ENCODE results near the gene EFNB1.

Gene EFNB1

GRCh38 chrX:68832516-68833447 is 4.0 kb downstream of the EFNB1 start:
- Mint-ChIP-seq H3K27me3 (no peaks in the 10 kb centered on the region), H3K4me3 (peak overlapping the region; percentile 75), H3K4me1 (ENCODE audit: low read depth) (peaks cover 17% of the 10 kb centered on the region), H3K9me3 (ENCODE audit: low read depth) (no peaks in the 10 kb centered on the region), H3K36me3 (peaks cover 2% of the 10 kb centered on the region), H3K27ac (no peak overlapping the region)

- H3K27me3 Mint-ChIP-seq: no peaks in the 10 kb centered on the region
- peaks cover 16% of the 10 kb centered on the region for H3K4me1 Mint-ChIP-seq (ENCODE audit: low read depth)
- H3K36me3 Mint-ChIP-seq: peaks cover 2% of the 10 kb centered on the region
- no peak overlapping the region for H3K4me3 Mint-ChIP-seq
- no peaks in the 10 kb centered on the region for H3K9me3 Mint-ChIP-seq (ENCODE audit: low read depth)
- H3K27ac Mint-ChIP-seq: no peak overlapping the region
These were observed 4.6 kb downstream of the EFNB1 start for GRCh38 chrX:68833448-68833805.

GRCh38 chrX:68833855-68834331 is 5.1 kb downstream of the EFNB1 start:
- H3K36me3 Mint-ChIP-seq: peaks cover 2% of the 10 kb centered on the region
- H3K4me1 Mint-ChIP-seq (ENCODE audit: low read depth): peaks cover 12% of the 10 kb centered on the region
- no peak overlapping the region for H3K27ac Mint-ChIP-seq
- H3K27me3 Mint-ChIP-seq: no peaks in the 10 kb centered on the region
- H3K4me3 Mint-ChIP-seq: no peak overlapping the region
- H3K9me3 Mint-ChIP-seq (ENCODE audit: low read depth): no peaks in the 10 kb centered on the region

- peaks cover 12% of the 10 kb centered on the region for H3K4me1 Mint-ChIP-seq (ENCODE audit: low read depth)
These were observed 5.7 kb downstream of the EFNB1 start for GRCh38 chrX:68834371-68835103.

GRCh38 chrX:68835104-68835442 is 6.3 kb downstream of the EFNB1 start:
- Mint-ChIP-seq H3K9me3 (ENCODE audit: low read depth) (no peaks in the 10 kb centered on the region), H3K36me3 (peaks cover 2% of the 10 kb centered on the region), H3K27ac (no peak overlapping the region), H3K27me3 (no peaks in the 10 kb centered on the region), H3K4me1 (ENCODE audit: low read depth) (peaks cover 12% of the 10 kb centered on the region), H3K4me3 (no peak overlapping the region)

More at GRCh38 chrX:68834371-68835103, 5.7 kb downstream of the EFNB1 start:
- H3K4me3 Mint-ChIP-seq: no peak overlapping the region
- H3K27ac Mint-ChIP-seq: no peak overlapping the region
- no peaks in the 10 kb centered on the region for H3K9me3 Mint-ChIP-seq (ENCODE audit: low read depth)
- H3K27me3 Mint-ChIP-seq: no peaks in the 10 kb centered on the region
- peaks cover 2% of the 10 kb centered on the region for H3K36me3 Mint-ChIP-seq

- Mint-ChIP-seq H3K4me3 (no peak overlapping the region), H3K36me3 (peaks cover 2% of the 10 kb centered on the region), H3K9me3 (ENCODE audit: low read depth) (no peaks in the 10 kb centered on the region), H3K27ac (no peak overlapping the region), H3K27me3 (no peaks in the 10 kb centered on the region), H3K4me1 (ENCODE audit: low read depth) (peaks cover 12% of the 10 kb centered on the region)
These were observed 6.6 kb downstream of the EFNB1 start for GRCh38 chrX:68835468-68835867.

- Mint-ChIP-seq H3K9me3 (ENCODE audit: low read depth) (no peaks in the 10 kb centered on the region), H3K27me3 (no peaks in the 10 kb centered on the region), H3K27ac (no peak overlapping the region), H3K4me3 (no peak overlapping the region), H3K4me1 (ENCODE audit: low read depth) (peaks cover 3% of the 10 kb centered on the region), H3K36me3 (peaks cover 2% of the 10 kb centered on the region)
These were observed 8.3 kb downstream of the EFNB1 start for GRCh38 chrX:68837119-68837518.

- H3K27me3 Mint-ChIP-seq: no peaks in the 10 kb centered on the region
- no peaks in the 10 kb centered on the region for H3K9me3 Mint-ChIP-seq (ENCODE audit: low read depth)
- H3K4me3 Mint-ChIP-seq: no peak overlapping the region
- H3K4me1 Mint-ChIP-seq (ENCODE audit: low read depth): no peaks in the 10 kb centered on the region
- peaks cover 2% of the 10 kb centered on the region for H3K36me3 Mint-ChIP-seq
- H3K27ac Mint-ChIP-seq: no peak overlapping the region
These were observed 9.7 kb downstream of the EFNB1 start for GRCh38 chrX:68838571-68838910.

GRCh38 chrX:68839771-68840170 is 10.9 kb downstream of the EFNB1 start:
- no peak overlapping the region for H3K4me3 Mint-ChIP-seq
- no peaks in the 10 kb centered on the region for H3K27me3 Mint-ChIP-seq
- H3K4me1 Mint-ChIP-seq (ENCODE audit: low read depth): no peaks in the 10 kb centered on the region
- no peak overlapping the region for H3K27ac Mint-ChIP-seq
- H3K36me3 Mint-ChIP-seq: peaks cover 2% of the 10 kb centered on the region
- no peaks in the 10 kb centered on the region for H3K9me3 Mint-ChIP-seq (ENCODE audit: low read depth)

GRCh38 chrX:68840256-68840655 is 11.4 kb downstream of the EFNB1 start:
- Mint-ChIP-seq H3K4me1 (ENCODE audit: low read depth) (no peaks in the 10 kb centered on the region), H3K4me3 (no peak overlapping the region), H3K36me3 (peaks cover 2% of the 10 kb centered on the region), H3K9me3 (ENCODE audit: low read depth) (no peaks in the 10 kb centered on the region), H3K27me3 (no peaks in the 10 kb centered on the region), H3K27ac (no peak overlapping the region)

- Mint-ChIP-seq H3K4me1 (ENCODE audit: low read depth) (no peaks in the 10 kb centered on the region), H3K36me3 (peaks cover 2% of the 10 kb centered on the region), H3K27me3 (no peaks in the 10 kb centered on the region), H3K9me3 (ENCODE audit: low read depth) (no peaks in the 10 kb centered on the region), H3K4me3 (no peak overlapping the region), H3K27ac (no peak overlapping the region)
These were observed 12.6 kb downstream of the EFNB1 start for GRCh38 chrX:68841251-68842049.

GRCh38 chrX:68842351-68842750 is 13.5 kb downstream of the EFNB1 start:
- H3K27me3 Mint-ChIP-seq: no peaks in the 10 kb centered on the region
- H3K9me3 Mint-ChIP-seq (ENCODE audit: low read depth): no peaks in the 10 kb centered on the region
- H3K4me1 Mint-ChIP-seq (ENCODE audit: low read depth): no peaks in the 10 kb centered on the region
- no peak overlapping the region for H3K4me3 Mint-ChIP-seq
- H3K36me3 Mint-ChIP-seq: no peaks in the 10 kb centered on the region
- no peak overlapping the region for H3K27ac Mint-ChIP-seq

- Mint-ChIP-seq H3K4me1 (ENCODE audit: low read depth) (no peaks in the 10 kb centered on the region), H3K36me3 (no peaks in the 10 kb centered on the region), H3K4me3 (no peak overlapping the region), H3K27ac (no peak overlapping the region), H3K9me3 (ENCODE audit: low read depth) (no peaks in the 10 kb centered on the region), H3K27me3 (no peaks in the 10 kb centered on the region)
These were observed 14.2 kb downstream of the EFNB1 start for GRCh38 chrX:68842781-68843581.

GRCh38 chrX:68843992-68844391 is 15.2 kb downstream of the EFNB1 start:
- Mint-ChIP-seq H3K36me3 (no peaks in the 10 kb centered on the region), H3K4me3 (no peak overlapping the region), H3K27me3 (no peaks in the 10 kb centered on the region), H3K4me1 (ENCODE audit: low read depth) (no peaks in the 10 kb centered on the region), H3K27ac (no peak overlapping the region), H3K9me3 (ENCODE audit: low read depth) (no peaks in the 10 kb centered on the region)
